Posterior vena cava (tissue), 2 donors: Measurements from ENCODE around the gene ASIP. TPM values are rescaled to one million over a fixed set of nuclear protein-coding genes. Genes with fewer than 3 reads are reported as not detected.
A peak's percentile ranks its signal among the peaks of the same experiment; 100 is the strongest.
"Not testable (repeated sequence)": the region's sequence is repeated elsewhere in the genome, so short reads cannot be mapped to it uniquely, and the experiment has no call there.

ENCODE experiments used
- DNase-seq: peaks from one replicate; pipeline ENCODE4 v3.0.0-alpha.2; 2020; ENCODE audit warnings: low spot score
- intact Hi-C, 2 donors: fragments of 100-400 bp; cut with DNase I; formaldehyde crosslinking; loops; one replicate each; pipeline versions ENCODE4 v1.14.1 to v1.14.2; 2022 to 2023
- total RNA-seq, 2 donors: library from RNA; stranded (reverse); fragmentation: NEBNext Ultra II Directional; extraction: Animal tissue kit (Norgen Biotek cat#: 25700); gene quantifications; one replicate each; pipeline ENCODE4 v1.2.1, GENCODE V29; 2021
- donor health status: DM: yes; HTN: yes; CAD: no.
- donor health status: DM: yes; HTN: yes; CAD: no.

The ASIP gene
- total RNA-seq, 2 donors from 2014 or later: not detected

GRCh38 chr20:34237942-34238341 lies 3.3 kb upstream of the ASIP start:
- intact Hi-C loops: no loop called here
- no peak for DNase-seq

- no peak for DNase-seq
- intact Hi-C loops: no loop called here
Observed at GRCh38 chr20:34240121-34240520, 1.1 kb upstream of the ASIP start.

GRCh38 chr20:34242015-34242414 lies 792 bp downstream of the ASIP start:
- intact Hi-C loops: not testable (repeated sequence)

GRCh38 chr20:34242879-34243278 lies 1.7 kb downstream of the ASIP start:
- no peak for DNase-seq
- intact Hi-C loops: no loop called here

More at GRCh38 chr20:34242015-34242414, 792 bp downstream of the ASIP start:
- DNase-seq: not testable (repeated sequence)

- DNase-seq: no peak
- intact Hi-C loops: no loop called here
Observed at GRCh38 chr20:34243377-34243776, 2.2 kb downstream of the ASIP start.

GRCh38 chr20:34246126-34246626 lies 5.0 kb downstream of the ASIP start:
- no peak for DNase-seq
- intact Hi-C loops: no loop called here

- no peak for DNase-seq
- intact Hi-C loops: no loop called here
Observed at GRCh38 chr20:34249291-34249690, 8.1 kb downstream of the ASIP start.

- DNase-seq: no peak
- intact Hi-C loops: no loop called here
Observed at GRCh38 chr20:34250005-34250404, 8.8 kb downstream of the ASIP start.

- no peak for DNase-seq
- intact Hi-C loops: no loop called here
Observed at GRCh38 chr20:34251619-34252018, 10.4 kb downstream of the ASIP start.

GRCh38 chr20:34252431-34253086 lies 11.3 kb downstream of the ASIP start:
- intact Hi-C loops, DNase-seq: not testable (repeated sequence)

GRCh38 chr20:34254979-34255378 lies 13.8 kb downstream of the ASIP start:
- no peak for DNase-seq
- intact Hi-C loops: no loop called here

- intact Hi-C loops: no loop called here
Observed at GRCh38 chr20:34256629-34257124, 15.5 kb downstream of the ASIP start.

GRCh38 chr20:34260208-34260942 lies 19.2 kb downstream of the ASIP start:
- intact Hi-C loops: no loop called here
- DNase-seq: no peak

More at GRCh38 chr20:34256629-34257124, 15.5 kb downstream of the ASIP start:
- no peak for DNase-seq

- intact Hi-C loops: no loop called here
- no peak for DNase-seq
Observed at GRCh38 chr20:34262488-34263288, 21.5 kb downstream of the ASIP start.

GRCh38 chr20:34263468-34263867 lies 22.2 kb downstream of the ASIP start:
- intact Hi-C loops: not testable (repeated sequence)

GRCh38 chr20:34264141-34264540 lies 22.9 kb downstream of the ASIP start:
- intact Hi-C loops: no loop called here
- DNase-seq: no peak

More at GRCh38 chr20:34263468-34263867, 22.2 kb downstream of the ASIP start:
- not testable (repeated sequence) for DNase-seq

GRCh38 chr20:34268145-34268544 lies 26.9 kb downstream of the ASIP start:
- intact Hi-C loops: no loop called here
- DNase-seq: peak; percentile 19

GRCh38 chr20:34268851-34269636 lies 27.8 kb downstream of the ASIP start:
- DNase-seq: peak; percentile 74
- intact Hi-C loops: no loop called here
